SH-SY5Y (cell line): Measurements from ENCODE around the gene MPV17L2.

Experiments used
- GATA2 ChIP-seq: IDR thresholded peaks from 2 replicates; pipeline ENCODE4 v1.6.1; 2011; ENCODE audit warnings: mild to moderate bottlenecking, low read depth, low read length
- GATA3 ChIP-seq: IDR thresholded peaks from 2 replicates; pipeline ENCODE4 v1.6.1; 2011; ENCODE audit warnings: low read depth, mild to moderate bottlenecking, low read length, moderate library complexity

- TF ChIP-seq GATA3 (no peak), GATA2 (no peak)
Observed at GRCh38 chr19:18203408-18203862, 10.4 kb downstream of the MPV17L2 start.
